GM23338 (cell line): ENCODE data around the gene ACOD1. TPM values are rescaled to one million over a fixed set of nuclear protein-coding genes. Genes with fewer than 3 reads are reported as not detected.

Experiments
- ATAC-seq: fragments of 200-7000 bp; cut with Tn5 transposase; 3 replicates; pipeline ENCODE4 v1.9.1; 2020
- DNase-seq: peaks from one replicate; pipeline ENCODE4 v3.0.0-alpha.2; 2015; ENCODE audit warnings: low spot score
- H2AFZ ChIP-seq: fragments of 200-600 bp; sonication (generic); 2 replicates; pipeline ENCODE4 v1.8.0; 2016; ENCODE audit warnings: antibody characterized with exemption, mild to moderate bottlenecking, moderate library complexity
- H3F3A ChIP-seq: fragments of 200-600 bp; sonication (generic); replicated peaks from 2 replicates; pipeline ENCODE4 v1.8.0; 2017; ENCODE audit warnings: antibody characterized with exemption, mixed run types, low read depth
- H3K27ac ChIP-seq: fragments of 200-600 bp; sonication (generic); 2 replicates; pipeline ENCODE4 v1.6.1; 2016; ENCODE audit warnings: low read depth
- H3K27me3 ChIP-seq: fragments of 200-600 bp; sonication (generic); 2 replicates; pipeline ENCODE4 v1.8.0; 2016; ENCODE audit warnings: mild to moderate bottlenecking, mixed run types, moderate library complexity; ENCODE audit not compliant: insufficient read depth
- H3K36me3 ChIP-seq: fragments of 200-600 bp; sonication (generic); 2 replicates; pipeline ENCODE4 v1.8.0; 2016; ENCODE audit warnings: mild to moderate bottlenecking; ENCODE audit not compliant: insufficient read depth
- H3K4me1 ChIP-seq: fragments of 200-600 bp; sonication (generic); 2 replicates; pipeline ENCODE4 v1.8.0; 2016; ENCODE audit warnings: mild to moderate bottlenecking, moderate library complexity; ENCODE audit not compliant: insufficient read depth
- H3K4me2 ChIP-seq: fragments of 200-600 bp; sonication (generic); 2 replicates; pipeline ENCODE4 v1.7.1; 2017; ENCODE audit warnings: mixed run types
- H3K4me3 ChIP-seq: fragments of 200-600 bp; sonication (generic); 2 replicates; pipeline ENCODE4 v1.6.1; 2016; ENCODE audit warnings: mixed run types
- H3K79me2 ChIP-seq: fragments of 200-600 bp; sonication (generic); replicated peaks from 2 replicates; pipeline ENCODE4 v1.8.0; 2017; ENCODE audit warnings: mild to moderate bottlenecking; ENCODE audit not compliant: insufficient read depth
- H3K9me2 ChIP-seq: fragments of 200-600 bp; sonication (generic); 2 replicates; pipeline ENCODE4 v1.8.0; 2017; ENCODE audit not compliant: insufficient read depth
- H4K20me1 ChIP-seq: fragments of 200-600 bp; sonication (generic); replicated peaks from 2 replicates; pipeline ENCODE4 v1.8.0; 2017; ENCODE audit warnings: mild to moderate bottlenecking; ENCODE audit not compliant: insufficient read depth
- H3K27ac Mint-ChIP-seq: 2 replicates; pipeline ENCODE4 v1.8.0; 2020; ENCODE audit warnings: inconsistent platforms, mild to moderate bottlenecking, moderate library complexity, mixed read lengths
- H3K27me3 Mint-ChIP-seq: 3 replicates; pipeline ENCODE4 v1.8.0; 2022; ENCODE audit warnings: low read depth, mild to moderate bottlenecking, moderate library complexity, mixed read lengths, inconsistent platforms; ENCODE audit not compliant: insufficient read depth, poor library complexity
- H3K36me3 Mint-ChIP-seq: 3 replicates; pipeline ENCODE4 v1.8.0; 2021; ENCODE audit warnings: low read depth, mild to moderate bottlenecking, inconsistent platforms, moderate library complexity, mixed read lengths
- H3K4me1 Mint-ChIP-seq: 3 replicates; pipeline ENCODE4 v1.8.0; 2020; ENCODE audit warnings: mild to moderate bottlenecking, inconsistent platforms, mixed read lengths
- H3K4me3 Mint-ChIP-seq: 3 replicates; pipeline ENCODE4 v1.8.0; 2021; ENCODE audit warnings: moderate library complexity, mild to moderate bottlenecking, inconsistent platforms, mixed read lengths
- H3K9me3 Mint-ChIP-seq: 3 replicates; pipeline ENCODE4 v1.8.0; 2020; ENCODE audit warnings: moderate library complexity, mild to moderate bottlenecking, inconsistent platforms, mixed read lengths
- CREB1 ChIP-seq: fragments of 250-450 bp; sonication (Bioruptor Pico); IDR thresholded peaks from 2 replicates; pipeline ENCODE4 v1.5.0; 2020; ENCODE audit warnings: low read depth, mild to moderate bottlenecking, moderate library complexity
- EZH2 ChIP-seq: fragments of 200-600 bp; sonication (generic); IDR thresholded peaks from one replicate; pipeline ENCODE4 v1.8.0; 2017; ENCODE audit warnings: antibody characterized with exemption, mild to moderate bottlenecking, low read depth; ENCODE audit not compliant: unreplicated experiment
- EZH2phosphoT487 ChIP-seq: fragments of 200-600 bp; sonication (generic); IDR thresholded peaks from one replicate; pipeline ENCODE4 v1.8.1; 2018; ENCODE audit warnings: antibody characterized with exemption; ENCODE audit not compliant: unreplicated experiment
- JUNB ChIP-seq: IDR thresholded peaks from one replicate; pipeline ENCODE4 v1.6.1; 2016; ENCODE audit warnings: antibody characterized with exemption; ENCODE audit not compliant: unreplicated experiment
- POLR2AphosphoS5 ChIP-seq: IDR thresholded peaks from 2 replicates; pipeline ENCODE4 v1.6.1; 2016; ENCODE audit warnings: antibody characterized with exemption, low read depth
- ZNF114 ChIP-seq: fragments of 250-450 bp; sonication (Bioruptor Pico); IDR thresholded peaks from 2 replicates; pipeline ENCODE4 v1.5.0; 2020; ENCODE audit warnings: mild to moderate bottlenecking, moderate library complexity
- ZNF331 ChIP-seq: fragments of 250-450 bp; sonication (Bioruptor Pico); IDR thresholded peaks from 2 replicates; pipeline ENCODE4 v1.5.0; 2020; ENCODE audit warnings: low read depth, mild to moderate bottlenecking, moderate library complexity
- polyA plus RNA-seq: library from polyadenylated mRNA; unstranded; fragments of >200 nt; fragmentation: Nextera tagmentation; extraction: Ambion mirVana; gene quantifications from 2 replicates; pipeline ENCODE4 v1.2.1, GENCODE V29; 2016
- total RNA-seq: library from RNA; depleted of rRNA; stranded (reverse); fragments of >200 nt; shearing (Covaris generic); gene quantifications from 2 replicates; pipeline ENCODE4 v1.2.3, GENCODE V29; 2014
- TF ChIP-seq, protein P1 (sequence below), 2 experiments: fragments of 200-600 bp in 1 of 2; sonication (generic) in 1 of 2; conservative IDR thresholded peaks; 2 replicates each; pipeline versions ENCODE4 v1.5.1 to v1.6.1; 2016 to 2017; ENCODE audit warnings: antibody characterized with exemption in 2 of 2, low read depth in 2 of 2, mild to moderate bottlenecking in 2 of 2, moderate library complexity in 1 of 2
- TF ChIP-seq, protein P2 (sequence below): fragments of 250-450 bp; sonication (Bioruptor Pico); IDR thresholded peaks from 2 replicates; pipeline ENCODE4 v1.5.0; 2020; ENCODE audit warnings: mild to moderate bottlenecking, moderate library complexity
- TF ChIP-seq, protein P3 (sequence below): IDR thresholded peaks from one replicate; pipeline ENCODE4 v1.6.1; 2018; ENCODE audit warnings: antibody characterized with exemption; ENCODE audit not compliant: unreplicated experiment

Gene ACOD1
- total and polyA plus RNA-seq, 2 experiments from 2014 or later: not detected

DNA sequence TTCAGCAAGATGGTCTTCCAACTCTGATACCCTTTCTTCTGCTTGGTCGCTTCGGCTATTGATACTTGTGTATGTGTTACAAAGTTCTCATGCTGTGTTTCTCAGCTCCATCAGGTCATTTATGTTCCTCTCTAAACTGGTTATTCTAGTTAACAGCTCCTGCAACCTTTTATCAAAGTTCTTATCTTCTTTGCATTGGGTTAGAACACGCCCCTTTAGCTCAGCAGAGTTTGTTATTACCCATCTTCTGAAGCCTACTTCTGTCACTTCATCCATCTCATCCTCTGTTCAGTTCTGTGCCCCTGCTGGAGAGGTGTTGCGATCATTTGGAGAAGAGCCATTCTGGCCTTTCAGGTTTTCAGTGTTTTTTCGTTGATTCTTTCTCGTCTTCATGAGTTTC lies 18.7 kb downstream of the ACOD1 start (continued):
- TF ChIP-seq, protein P1, sequence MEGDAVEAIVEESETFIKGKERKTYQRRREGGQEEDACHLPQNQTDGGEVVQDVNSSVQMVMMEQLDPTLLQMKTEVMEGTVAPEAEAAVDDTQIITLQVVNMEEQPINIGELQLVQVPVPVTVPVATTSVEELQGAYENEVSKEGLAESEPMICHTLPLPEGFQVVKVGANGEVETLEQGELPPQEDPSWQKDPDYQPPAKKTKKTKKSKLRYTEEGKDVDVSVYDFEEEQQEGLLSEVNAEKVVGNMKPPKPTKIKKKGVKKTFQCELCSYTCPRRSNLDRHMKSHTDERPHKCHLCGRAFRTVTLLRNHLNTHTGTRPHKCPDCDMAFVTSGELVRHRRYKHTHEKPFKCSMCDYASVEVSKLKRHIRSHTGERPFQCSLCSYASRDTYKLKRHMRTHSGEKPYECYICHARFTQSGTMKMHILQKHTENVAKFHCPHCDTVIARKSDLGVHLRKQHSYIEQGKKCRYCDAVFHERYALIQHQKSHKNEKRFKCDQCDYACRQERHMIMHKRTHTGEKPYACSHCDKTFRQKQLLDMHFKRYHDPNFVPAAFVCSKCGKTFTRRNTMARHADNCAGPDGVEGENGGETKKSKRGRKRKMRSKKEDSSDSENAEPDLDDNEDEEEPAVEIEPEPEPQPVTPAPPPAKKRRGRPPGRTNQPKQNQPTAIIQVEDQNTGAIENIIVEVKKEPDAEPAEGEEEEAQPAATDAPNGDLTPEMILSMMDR (conservative IDR thresholded peaks at IDR 0.05; ENCODE audit: low read depth in 2 of 2): no peak

DNA sequence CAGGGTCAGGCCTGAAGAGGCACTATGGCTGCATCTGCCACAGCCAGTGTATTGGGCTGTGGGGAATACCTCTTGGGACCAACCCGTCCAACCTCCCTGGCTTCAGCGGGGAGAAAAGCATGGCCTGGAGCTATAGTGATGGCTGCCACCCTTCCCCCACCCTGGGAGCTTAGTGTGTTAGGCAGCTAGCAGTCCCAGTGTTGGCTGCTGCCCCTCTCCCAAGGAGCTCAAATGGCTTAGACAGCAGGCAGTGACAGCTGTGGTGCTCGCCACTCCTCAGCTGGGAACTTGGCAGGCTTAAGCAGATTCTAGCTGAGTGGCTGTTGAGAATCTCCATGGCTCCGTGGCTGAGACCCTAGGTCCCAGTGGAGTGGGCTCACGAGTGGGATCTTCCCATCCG lies 19.7 kb downstream of the ACOD1 start:
- ATAC-seq (no peak), DNase-seq (no peak)
- Histone ChIP-seq H3K36me3 (no peaks in the 10 kb centered on the region), H3K4me3 (no peak overlapping the region), H3K27ac (no peak overlapping the region), H3K27me3 (no peaks in the 10 kb centered on the region), H3K79me2 (no peaks in the 10 kb centered on the region), H3K4me1 (no peaks in the 10 kb centered on the region), H3K4me2 (no peak overlapping the region), H3F3A (no peaks in the 10 kb centered on the region), H2AFZ (no peak overlapping the region), H4K20me1 (no peaks in the 10 kb centered on the region), H3K9me2 (no peaks in the 10 kb centered on the region)
- H3K27ac Mint-ChIP-seq: no peak overlapping the region
- H3K9me3 Mint-ChIP-seq: no peaks in the 10 kb centered on the region
- H3K4me1 Mint-ChIP-seq: no peaks in the 10 kb centered on the region
- peaks cover 2% of the 10 kb centered on the region for H3K27me3 Mint-ChIP-seq
- H3K36me3 Mint-ChIP-seq: no peaks in the 10 kb centered on the region
- H3K4me3 Mint-ChIP-seq: no peak overlapping the region
- TF ChIP-seq, protein P1 (conservative IDR thresholded peaks at IDR 0.05; ENCODE audit: low read depth in 2 of 2): no peak
- TF ChIP-seq, protein P2, sequence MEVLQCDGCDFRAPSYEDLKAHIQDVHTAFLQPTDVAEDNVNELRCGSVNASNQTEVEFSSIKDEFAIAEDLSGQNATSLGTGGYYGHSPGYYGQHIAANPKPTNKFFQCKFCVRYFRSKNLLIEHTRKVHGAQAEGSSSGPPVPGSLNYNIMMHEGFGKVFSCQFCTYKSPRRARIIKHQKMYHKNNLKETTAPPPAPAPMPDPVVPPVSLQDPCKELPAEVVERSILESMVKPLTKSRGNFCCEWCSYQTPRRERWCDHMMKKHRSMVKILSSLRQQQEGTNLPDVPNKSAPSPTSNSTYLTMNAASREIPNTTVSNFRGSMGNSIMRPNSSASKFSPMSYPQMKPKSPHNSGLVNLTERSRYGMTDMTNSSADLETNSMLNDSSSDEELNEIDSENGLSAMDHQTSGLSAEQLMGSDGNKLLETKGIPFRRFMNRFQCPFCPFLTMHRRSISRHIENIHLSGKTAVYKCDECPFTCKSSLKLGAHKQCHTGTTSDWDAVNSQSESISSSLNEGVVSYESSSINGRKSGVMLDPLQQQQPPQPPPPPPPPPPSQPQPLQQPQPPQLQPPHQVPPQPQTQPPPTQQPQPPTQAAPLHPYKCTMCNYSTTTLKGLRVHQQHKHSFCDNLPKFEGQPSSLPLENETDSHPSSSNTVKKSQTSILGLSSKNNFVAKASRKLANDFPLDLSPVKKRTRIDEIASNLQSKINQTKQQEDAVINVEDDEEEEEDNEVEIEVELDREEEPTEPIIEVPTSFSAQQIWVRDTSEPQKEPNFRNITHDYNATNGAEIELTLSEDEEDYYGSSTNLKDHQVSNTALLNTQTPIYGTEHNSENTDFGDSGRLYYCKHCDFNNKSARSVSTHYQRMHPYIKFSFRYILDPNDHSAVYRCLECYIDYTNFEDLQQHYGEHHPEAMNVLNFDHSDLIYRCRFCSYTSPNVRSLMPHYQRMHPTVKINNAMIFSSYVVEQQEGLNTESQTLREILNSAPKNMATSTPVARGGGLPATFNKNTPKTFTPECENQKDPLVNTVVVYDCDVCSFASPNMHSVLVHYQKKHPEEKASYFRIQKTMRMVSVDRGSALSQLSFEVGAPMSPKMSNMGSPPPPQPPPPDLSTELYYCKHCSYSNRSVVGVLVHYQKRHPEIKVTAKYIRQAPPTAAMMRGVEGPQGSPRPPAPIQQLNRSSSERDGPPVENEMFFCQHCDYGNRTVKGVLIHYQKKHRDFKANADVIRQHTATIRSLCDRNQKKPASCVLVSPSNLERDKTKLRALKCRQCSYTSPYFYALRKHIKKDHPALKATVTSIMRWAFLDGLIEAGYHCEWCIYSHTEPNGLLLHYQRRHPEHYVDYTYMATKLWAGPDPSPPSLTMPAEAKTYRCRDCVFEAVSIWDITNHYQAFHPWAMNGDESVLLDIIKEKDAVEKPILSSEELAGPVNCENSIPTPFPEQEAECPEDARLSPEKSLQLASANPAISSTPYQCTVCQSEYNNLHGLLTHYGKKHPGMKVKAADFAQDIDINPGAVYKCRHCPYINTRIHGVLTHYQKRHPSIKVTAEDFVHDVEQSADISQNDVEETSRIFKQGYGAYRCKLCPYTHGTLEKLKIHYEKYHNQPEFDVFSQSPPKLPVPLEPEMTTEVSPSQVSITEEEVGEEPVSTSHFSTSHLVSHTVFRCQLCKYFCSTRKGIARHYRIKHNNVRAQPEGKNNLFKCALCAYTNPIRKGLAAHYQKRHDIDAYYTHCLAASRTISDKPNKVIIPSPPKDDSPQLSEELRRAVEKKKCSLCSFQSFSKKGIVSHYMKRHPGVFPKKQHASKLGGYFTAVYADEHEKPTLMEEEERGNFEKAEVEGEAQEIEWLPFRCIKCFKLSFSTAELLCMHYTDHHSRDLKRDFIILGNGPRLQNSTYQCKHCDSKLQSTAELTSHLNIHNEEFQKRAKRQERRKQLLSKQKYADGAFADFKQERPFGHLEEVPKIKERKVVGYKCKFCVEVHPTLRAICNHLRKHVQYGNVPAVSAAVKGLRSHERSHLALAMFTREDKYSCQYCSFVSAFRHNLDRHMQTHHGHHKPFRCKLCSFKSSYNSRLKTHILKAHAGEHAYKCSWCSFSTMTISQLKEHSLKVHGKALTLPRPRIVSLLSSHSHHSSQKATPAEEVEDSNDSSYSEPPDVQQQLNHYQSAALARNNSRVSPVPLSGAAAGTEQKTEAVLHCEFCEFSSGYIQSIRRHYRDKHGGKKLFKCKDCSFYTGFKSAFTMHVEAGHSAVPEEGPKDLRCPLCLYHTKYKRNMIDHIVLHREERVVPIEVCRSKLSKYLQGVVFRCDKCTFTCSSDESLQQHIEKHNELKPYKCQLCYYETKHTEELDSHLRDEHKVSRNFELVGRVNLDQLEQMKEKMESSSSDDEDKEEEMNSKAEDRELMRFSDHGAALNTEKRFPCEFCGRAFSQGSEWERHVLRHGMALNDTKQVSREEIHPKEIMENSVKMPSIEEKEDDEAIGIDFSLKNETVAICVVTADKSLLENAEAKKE (CRISPR knock-in tag): no peak
- TF ChIP-seq, protein P3, sequence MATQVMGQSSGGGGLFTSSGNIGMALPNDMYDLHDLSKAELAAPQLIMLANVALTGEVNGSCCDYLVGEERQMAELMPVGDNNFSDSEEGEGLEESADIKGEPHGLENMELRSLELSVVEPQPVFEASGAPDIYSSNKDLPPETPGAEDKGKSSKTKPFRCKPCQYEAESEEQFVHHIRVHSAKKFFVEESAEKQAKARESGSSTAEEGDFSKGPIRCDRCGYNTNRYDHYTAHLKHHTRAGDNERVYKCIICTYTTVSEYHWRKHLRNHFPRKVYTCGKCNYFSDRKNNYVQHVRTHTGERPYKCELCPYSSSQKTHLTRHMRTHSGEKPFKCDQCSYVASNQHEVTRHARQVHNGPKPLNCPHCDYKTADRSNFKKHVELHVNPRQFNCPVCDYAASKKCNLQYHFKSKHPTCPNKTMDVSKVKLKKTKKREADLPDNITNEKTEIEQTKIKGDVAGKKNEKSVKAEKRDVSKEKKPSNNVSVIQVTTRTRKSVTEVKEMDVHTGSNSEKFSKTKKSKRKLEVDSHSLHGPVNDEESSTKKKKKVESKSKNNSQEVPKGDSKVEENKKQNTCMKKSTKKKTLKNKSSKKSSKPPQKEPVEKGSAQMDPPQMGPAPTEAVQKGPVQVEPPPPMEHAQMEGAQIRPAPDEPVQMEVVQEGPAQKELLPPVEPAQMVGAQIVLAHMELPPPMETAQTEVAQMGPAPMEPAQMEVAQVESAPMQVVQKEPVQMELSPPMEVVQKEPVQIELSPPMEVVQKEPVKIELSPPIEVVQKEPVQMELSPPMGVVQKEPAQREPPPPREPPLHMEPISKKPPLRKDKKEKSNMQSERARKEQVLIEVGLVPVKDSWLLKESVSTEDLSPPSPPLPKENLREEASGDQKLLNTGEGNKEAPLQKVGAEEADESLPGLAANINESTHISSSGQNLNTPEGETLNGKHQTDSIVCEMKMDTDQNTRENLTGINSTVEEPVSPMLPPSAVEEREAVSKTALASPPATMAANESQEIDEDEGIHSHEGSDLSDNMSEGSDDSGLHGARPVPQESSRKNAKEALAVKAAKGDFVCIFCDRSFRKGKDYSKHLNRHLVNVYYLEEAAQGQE: no peak
- TF ChIP-seq EZH2 (no peak), JUNB (no peak), ZNF331 (CRISPR knock-in tag) (no peak), ZNF114 (CRISPR knock-in tag) (no peak), POLR2AphosphoS5 (no peak), CREB1 (no peak), EZH2phosphoT487 (no peak)
